Measurements from ENCODE around the gene OR1C1.
"Not testable (repeated sequence)": the region's sequence is repeated elsewhere in the genome, so short reads cannot be mapped to it uniquely, and the experiment has no call there.

OR1C1 gene, protein sequence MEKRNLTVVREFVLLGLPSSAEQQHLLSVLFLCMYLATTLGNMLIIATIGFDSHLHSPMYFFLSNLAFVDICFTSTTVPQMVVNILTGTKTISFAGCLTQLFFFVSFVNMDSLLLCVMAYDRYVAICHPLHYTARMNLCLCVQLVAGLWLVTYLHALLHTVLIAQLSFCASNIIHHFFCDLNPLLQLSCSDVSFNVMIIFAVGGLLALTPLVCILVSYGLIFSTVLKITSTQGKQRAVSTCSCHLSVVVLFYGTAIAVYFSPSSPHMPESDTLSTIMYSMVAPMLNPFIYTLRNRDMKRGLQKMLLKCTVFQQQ

DNA sequence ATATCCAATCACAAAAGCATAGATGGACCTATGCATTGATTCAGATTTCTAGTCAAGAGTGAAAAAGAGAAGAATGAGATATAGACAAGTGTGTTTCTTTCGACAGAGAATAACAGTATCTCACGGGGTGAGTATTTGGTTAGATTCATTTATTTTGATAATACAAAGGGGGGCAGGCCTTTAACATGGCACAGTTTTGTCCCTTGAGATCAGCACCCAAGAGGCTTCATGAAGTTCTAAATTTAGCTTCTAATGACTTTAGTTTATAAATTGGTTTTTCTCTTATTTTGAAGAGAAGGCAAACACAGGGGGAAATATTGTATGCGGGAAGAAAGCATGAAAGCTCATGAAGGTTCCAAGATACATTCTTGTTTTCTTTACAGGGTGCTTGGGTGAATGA lies at the start of gene OR1C1:
OR1C1 (minus strand) TSS at position 101 of the 400 bp plus-strand sequence. CDS start 2,150 bp downstream, outside the sequence.
- no peak within 1 kb of the TSS for H3K9ac ChIP-seq (ENCODE audit: low read length)
- H3K9me3 ChIP-seq (ENCODE audit: control insufficient read depth, insufficient read depth, low read depth, low read length), result peaks cover 12% of the 10 kb centered on the region; the same call in 1 of the 2 replicates
- no peaks in the 10 kb centered on the region for H3K4me1 ChIP-seq (ENCODE audit: control insufficient read depth, insufficient read depth, low read length)
- H3K27me3 ChIP-seq (ENCODE audit: control insufficient read depth, insufficient read depth, low read length), result no peaks in the 10 kb centered on the region
- H3K36me3 ChIP-seq (ENCODE audit: control insufficient read depth, insufficient read depth, low read length), result no peaks in the 10 kb centered on the region
- H3K27ac ChIP-seq (ENCODE audit: low read depth, low read length), result no peak within 1 kb of the TSS
- no peak within 1 kb of the TSS for H3K4me3 ChIP-seq (ENCODE audit: low read depth, low read length)

GRCh38 chr1:247797518-247797917 lies 37.2 kb upstream of the OR1C1 start:
- Histone ChIP-seq H3K27ac (ENCODE audit: low read depth, low read length) (no peak overlapping the region), H3K9me3 (ENCODE audit: control insufficient read depth, insufficient read depth, low read depth, low read length) (peaks cover 19% of the 10 kb centered on the region), H3K27me3 (ENCODE audit: control insufficient read depth, insufficient read depth, low read length) (no peaks in the 10 kb centered on the region), H3K9ac (ENCODE audit: low read length) (no peak overlapping the region), H3K36me3 (ENCODE audit: control insufficient read depth, insufficient read depth, low read length) (no peaks in the 10 kb centered on the region), H3K4me1 (ENCODE audit: control insufficient read depth, insufficient read depth, low read length) (no peaks in the 10 kb centered on the region), H3K4me3 (ENCODE audit: low read depth, low read length) (no peak overlapping the region)

- H3K9me3 ChIP-seq (ENCODE audit: control insufficient read depth, insufficient read depth, low read depth, low read length), result peaks cover 2% of the 10 kb centered on the region; the same call in 1 of the 2 replicates
Observed at GRCh38 chr1:247769603-247770002, 9.2 kb upstream of the OR1C1 start.

GRCh38 chr1:247754311-247754710 lies 6.0 kb downstream of the OR1C1 start:
- H3K9ac ChIP-seq (ENCODE audit: low read length); H3K4me1 ChIP-seq (ENCODE audit: control insufficient read depth, insufficient read depth, low read length); H3K4me3 ChIP-seq (ENCODE audit: low read depth, low read length); H3K27me3 ChIP-seq (ENCODE audit: control insufficient read depth, insufficient read depth, low read length); H3K36me3 ChIP-seq (ENCODE audit: control insufficient read depth, insufficient read depth, low read length); H3K27ac ChIP-seq (ENCODE audit: low read depth, low read length): not testable (repeated sequence)
- peaks cover 23% of the 10 kb centered on the region; the same call in 1 of the 2 replicates for H3K9me3 ChIP-seq (ENCODE audit: control insufficient read depth, insufficient read depth, low read depth, low read length)

More at GRCh38 chr1:247769603-247770002, 9.2 kb upstream of the OR1C1 start:
- H3K4me3 ChIP-seq (ENCODE audit: low read depth, low read length), result no peak overlapping the region
- no peak overlapping the region for H3K27ac ChIP-seq (ENCODE audit: low read depth, low read length)
- H3K36me3 ChIP-seq (ENCODE audit: control insufficient read depth, insufficient read depth, low read length), result no peaks in the 10 kb centered on the region
- H3K4me1 ChIP-seq (ENCODE audit: control insufficient read depth, insufficient read depth, low read length), result no peaks in the 10 kb centered on the region
- H3K9ac ChIP-seq (ENCODE audit: low read length), result no peak overlapping the region
- no peaks in the 10 kb centered on the region for H3K27me3 ChIP-seq (ENCODE audit: control insufficient read depth, insufficient read depth, low read length)

- Histone ChIP-seq H3K36me3 (ENCODE audit: control insufficient read depth, insufficient read depth, low read length) (no peaks in the 10 kb centered on the region), H3K4me3 (ENCODE audit: low read depth, low read length) (no peak overlapping the region), H3K9me3 (ENCODE audit: control insufficient read depth, insufficient read depth, low read depth, low read length) (peaks cover 11% of the 10 kb centered on the region; the same call in 1 of the 2 replicates), H3K27me3 (ENCODE audit: control insufficient read depth, insufficient read depth, low read length) (no peaks in the 10 kb centered on the region), H3K4me1 (ENCODE audit: control insufficient read depth, insufficient read depth, low read length) (no peaks in the 10 kb centered on the region), H3K9ac (ENCODE audit: low read length) (no peak overlapping the region), H3K27ac (ENCODE audit: low read depth, low read length) (no peak overlapping the region)
Observed at GRCh38 chr1:247749870-247750269, 10.5 kb downstream of the OR1C1 start.

GRCh38 chr1:247748041-247748440 lies 12.3 kb downstream of the OR1C1 start, which contains the start of gene OR14A2:
Gene OR14A2, minus strand, starts transcription at chr1:247748141.
- Histone ChIP-seq H3K27ac (ENCODE audit: low read depth, low read length) (no peak within 1 kb of the TSS), H3K4me1 (ENCODE audit: control insufficient read depth, insufficient read depth, low read length) (no peaks in the 10 kb centered on the region), H3K9ac (ENCODE audit: low read length) (no peak within 1 kb of the TSS), H3K4me3 (ENCODE audit: low read depth, low read length) (no peak within 1 kb of the TSS), H3K9me3 (ENCODE audit: control insufficient read depth, insufficient read depth, low read depth, low read length) (peaks cover 11% of the 10 kb centered on the region; the same call in 1 of the 2 replicates), H3K36me3 (ENCODE audit: control insufficient read depth, insufficient read depth, low read length) (no peaks in the 10 kb centered on the region), H3K27me3 (ENCODE audit: control insufficient read depth, insufficient read depth, low read length) (no peaks in the 10 kb centered on the region)

- peaks cover 11% of the 10 kb centered on the region; the same call in 1 of the 2 replicates for H3K9me3 ChIP-seq (ENCODE audit: control insufficient read depth, insufficient read depth, low read depth, low read length)
- H3K9ac ChIP-seq (ENCODE audit: low read length), result no peak overlapping the region
- no peaks in the 10 kb centered on the region for H3K36me3 ChIP-seq (ENCODE audit: control insufficient read depth, insufficient read depth, low read length)
- no peak overlapping the region for H3K27ac ChIP-seq (ENCODE audit: low read depth, low read length)
- H3K27me3 ChIP-seq (ENCODE audit: control insufficient read depth, insufficient read depth, low read length), result no peaks in the 10 kb centered on the region
- H3K4me1 ChIP-seq (ENCODE audit: control insufficient read depth, insufficient read depth, low read length), result no peaks in the 10 kb centered on the region
- H3K4me3 ChIP-seq (ENCODE audit: low read depth, low read length), result no peak overlapping the region
Observed at GRCh38 chr1:247747616-247748015, 12.7 kb downstream of the OR1C1 start.

GRCh38 chr1:247746391-247746935 lies 13.9 kb downstream of the OR1C1 start:
- H3K4me3 ChIP-seq (ENCODE audit: low read depth, low read length), result no peak overlapping the region
- H3K36me3 ChIP-seq (ENCODE audit: control insufficient read depth, insufficient read depth, low read length), result no peaks in the 10 kb centered on the region
- H3K9me3 ChIP-seq (ENCODE audit: control insufficient read depth, insufficient read depth, low read depth, low read length), result peaks cover 11% of the 10 kb centered on the region; the same call in 1 of the 2 replicates
- H3K27ac ChIP-seq (ENCODE audit: low read depth, low read length), result no peak overlapping the region
- no peaks in the 10 kb centered on the region for H3K4me1 ChIP-seq (ENCODE audit: control insufficient read depth, insufficient read depth, low read length)
- H3K9ac ChIP-seq (ENCODE audit: low read length), result no peak overlapping the region
- H3K27me3 ChIP-seq (ENCODE audit: control insufficient read depth, insufficient read depth, low read length), result no peaks in the 10 kb centered on the region

DNA sequence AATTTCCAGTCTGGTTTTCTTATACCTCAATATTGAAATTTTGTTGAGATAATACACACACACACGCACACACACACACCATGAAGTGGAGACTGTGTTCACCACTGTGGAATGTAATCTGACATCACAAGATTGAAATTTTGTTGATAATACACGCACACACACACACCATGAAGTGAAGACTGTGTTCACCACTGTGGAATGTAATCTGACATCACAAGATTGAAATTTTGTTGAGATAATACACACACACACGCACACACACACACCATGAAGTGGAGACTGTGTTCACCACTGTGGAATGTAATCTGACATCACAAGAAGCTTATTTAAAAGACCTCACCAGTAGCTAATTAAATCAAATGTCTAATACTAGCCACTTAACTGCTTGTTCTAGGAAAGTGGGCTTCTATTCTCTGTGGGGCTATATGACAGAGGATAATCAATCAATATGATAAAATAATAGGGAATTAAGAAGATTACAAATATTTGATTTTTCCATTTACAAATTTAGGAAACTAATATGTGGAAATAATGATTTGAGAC lies 18.1 kb downstream of the OR1C1 start:
- not testable (repeated sequence) for H3K36me3 ChIP-seq (ENCODE audit: control insufficient read depth, insufficient read depth, low read length); H3K9me3 ChIP-seq (ENCODE audit: control insufficient read depth, insufficient read depth, low read depth, low read length); H3K27ac ChIP-seq (ENCODE audit: low read depth, low read length); H3K4me1 ChIP-seq (ENCODE audit: control insufficient read depth, insufficient read depth, low read length); H3K4me3 ChIP-seq (ENCODE audit: low read depth, low read length); H3K9ac ChIP-seq (ENCODE audit: low read length); H3K27me3 ChIP-seq (ENCODE audit: control insufficient read depth, insufficient read depth, low read length)

DNA sequence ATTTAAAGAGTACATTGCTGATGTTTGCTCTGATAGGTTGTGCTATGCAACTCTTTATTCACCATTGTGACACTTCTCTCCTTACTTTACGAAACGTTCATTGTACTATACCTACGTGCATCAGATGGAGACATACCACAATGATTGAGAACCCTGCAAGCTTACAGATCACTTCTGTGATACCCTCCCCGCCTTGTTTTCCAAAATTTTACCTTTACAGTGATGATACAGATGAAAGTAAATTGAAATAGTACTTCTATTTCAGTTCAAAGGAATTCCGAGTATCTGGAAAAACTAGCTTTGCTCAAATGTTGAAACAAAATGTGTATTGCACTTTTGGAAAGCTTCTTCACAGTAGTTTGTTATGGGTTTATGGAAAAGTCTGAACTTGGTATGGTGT lies 18.6 kb downstream of the OR1C1 start:
- Histone ChIP-seq H3K4me3 (ENCODE audit: low read depth, low read length) (no peak overlapping the region), H3K9ac (ENCODE audit: low read length) (no peak overlapping the region), H3K4me1 (ENCODE audit: control insufficient read depth, insufficient read depth, low read length) (no peaks in the 10 kb centered on the region), H3K27me3 (ENCODE audit: control insufficient read depth, insufficient read depth, low read length) (no peaks in the 10 kb centered on the region), H3K36me3 (ENCODE audit: control insufficient read depth, insufficient read depth, low read length) (no peaks in the 10 kb centered on the region), H3K9me3 (ENCODE audit: control insufficient read depth, insufficient read depth, low read depth, low read length) (no peaks in the 10 kb centered on the region; the same call in 1 of the 2 replicates), H3K27ac (ENCODE audit: low read depth, low read length) (no peak overlapping the region)

DNA sequence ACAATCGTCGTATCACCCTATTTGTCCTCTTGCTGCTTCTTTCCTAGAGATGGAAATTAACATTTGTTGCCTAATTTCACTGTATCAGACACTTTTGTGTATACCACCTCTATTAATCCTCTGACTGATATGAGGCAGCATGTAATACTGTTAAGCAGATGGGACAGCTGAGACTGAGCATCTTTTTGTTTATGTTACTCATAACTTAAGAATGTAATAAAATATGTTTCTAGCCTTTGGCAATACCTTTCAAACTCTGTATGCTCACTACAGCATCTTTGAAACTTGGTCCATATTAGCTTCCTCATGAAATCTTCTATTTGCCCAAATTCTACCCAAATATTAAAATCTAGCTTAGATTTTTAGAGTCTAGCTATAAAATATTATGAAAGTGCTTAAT lies 19.6 kb downstream of the OR1C1 start:
- Histone ChIP-seq H3K9ac (ENCODE audit: low read length) (no peak overlapping the region), H3K4me1 (ENCODE audit: control insufficient read depth, insufficient read depth, low read length) (no peaks in the 10 kb centered on the region), H3K27ac (ENCODE audit: low read depth, low read length) (no peak overlapping the region), H3K9me3 (ENCODE audit: control insufficient read depth, insufficient read depth, low read depth, low read length) (no peaks in the 10 kb centered on the region; the same call in 1 of the 2 replicates), H3K4me3 (ENCODE audit: low read depth, low read length) (no peak overlapping the region), H3K27me3 (ENCODE audit: control insufficient read depth, insufficient read depth, low read length) (no peaks in the 10 kb centered on the region), H3K36me3 (ENCODE audit: control insufficient read depth, insufficient read depth, low read length) (no peaks in the 10 kb centered on the region)

All from HUES6 (cell line).